ENCODE measurements around the gene GAREM2.

DNA sequence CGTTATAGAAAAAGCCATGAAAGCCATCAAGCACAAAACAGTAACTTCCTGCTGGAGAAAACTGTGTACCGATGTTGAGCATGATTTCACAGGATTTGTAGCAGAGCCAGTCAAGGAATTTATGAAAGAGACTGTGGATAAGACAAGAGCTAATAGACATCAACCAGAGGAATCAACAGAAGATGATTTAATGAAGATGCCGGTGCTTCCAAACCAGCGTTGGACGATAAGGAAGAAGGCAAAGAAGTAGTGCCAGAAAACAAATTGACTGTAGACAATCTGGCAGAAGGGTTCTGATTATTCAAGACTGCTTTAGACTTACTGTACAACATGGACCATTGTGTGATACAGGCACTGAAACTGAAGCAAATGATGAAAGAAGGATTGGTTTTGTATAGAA lies 49.5 kb upstream of the GAREM2 start:
- TF ChIP-seq, protein P1, sequence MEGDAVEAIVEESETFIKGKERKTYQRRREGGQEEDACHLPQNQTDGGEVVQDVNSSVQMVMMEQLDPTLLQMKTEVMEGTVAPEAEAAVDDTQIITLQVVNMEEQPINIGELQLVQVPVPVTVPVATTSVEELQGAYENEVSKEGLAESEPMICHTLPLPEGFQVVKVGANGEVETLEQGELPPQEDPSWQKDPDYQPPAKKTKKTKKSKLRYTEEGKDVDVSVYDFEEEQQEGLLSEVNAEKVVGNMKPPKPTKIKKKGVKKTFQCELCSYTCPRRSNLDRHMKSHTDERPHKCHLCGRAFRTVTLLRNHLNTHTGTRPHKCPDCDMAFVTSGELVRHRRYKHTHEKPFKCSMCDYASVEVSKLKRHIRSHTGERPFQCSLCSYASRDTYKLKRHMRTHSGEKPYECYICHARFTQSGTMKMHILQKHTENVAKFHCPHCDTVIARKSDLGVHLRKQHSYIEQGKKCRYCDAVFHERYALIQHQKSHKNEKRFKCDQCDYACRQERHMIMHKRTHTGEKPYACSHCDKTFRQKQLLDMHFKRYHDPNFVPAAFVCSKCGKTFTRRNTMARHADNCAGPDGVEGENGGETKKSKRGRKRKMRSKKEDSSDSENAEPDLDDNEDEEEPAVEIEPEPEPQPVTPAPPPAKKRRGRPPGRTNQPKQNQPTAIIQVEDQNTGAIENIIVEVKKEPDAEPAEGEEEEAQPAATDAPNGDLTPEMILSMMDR (tag by site-specific recombination; IDR thresholded peaks at IDR 0.05), result no peak
- TF ChIP-seq, protein P2, sequence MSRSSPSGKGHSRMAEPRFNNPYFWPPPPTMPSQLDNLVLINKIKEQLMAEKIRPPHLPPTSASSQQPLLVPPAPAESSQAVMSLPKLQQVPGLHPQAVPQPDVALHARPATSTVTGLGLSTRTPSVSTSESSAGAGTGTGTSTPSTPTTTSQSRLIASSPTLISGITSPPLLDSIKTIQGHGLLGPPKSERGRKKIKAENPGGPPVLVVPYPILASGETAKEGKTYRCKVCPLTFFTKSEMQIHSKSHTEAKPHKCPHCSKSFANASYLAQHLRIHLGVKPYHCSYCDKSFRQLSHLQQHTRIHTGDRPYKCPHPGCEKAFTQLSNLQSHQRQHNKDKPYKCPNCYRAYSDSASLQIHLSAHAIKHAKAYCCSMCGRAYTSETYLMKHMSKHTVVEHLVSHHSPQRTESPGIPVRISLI (tag by site-specific recombination; IDR thresholded peaks at IDR 0.05), result no peak
- TF ChIP-seq ZNF121 (tag by site-specific recombination; IDR thresholded peaks at IDR 0.05) (no peak), ZEB2 (tag by site-specific recombination; IDR thresholded peaks at IDR 0.05) (no peak), ZNF16 (tag by site-specific recombination; IDR thresholded peaks at IDR 0.05; ENCODE audit: low read depth) (no peak)
- TF ChIP-seq, protein P3, sequence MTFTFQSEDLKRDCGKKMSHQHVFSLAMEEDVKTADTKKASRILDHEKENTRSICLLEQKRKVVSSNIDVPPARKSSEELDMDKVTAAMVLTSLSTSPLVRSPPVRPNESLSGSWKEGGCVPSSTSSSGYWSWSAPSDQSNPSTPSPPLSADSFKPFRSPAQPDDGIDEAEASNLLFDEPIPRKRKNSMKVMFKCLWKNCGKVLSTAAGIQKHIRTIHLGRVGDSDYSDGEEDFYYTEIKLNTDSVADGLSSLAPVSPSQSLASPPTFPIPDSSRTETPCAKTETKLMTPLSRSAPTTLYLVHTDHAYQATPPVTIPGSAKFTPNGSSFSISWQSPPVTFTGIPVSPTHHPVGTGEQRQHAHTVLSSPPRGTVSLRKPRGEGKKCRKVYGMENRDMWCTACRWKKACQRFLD (tag by site-specific recombination; IDR thresholded peaks at IDR 0.05), result no peak
